ENCODE data around the gene PTPRO. TPM values are rescaled to one million over a fixed set of nuclear protein-coding genes. Genes with fewer than 3 reads are reported as not detected.

PTPRO gene
- total RNA-seq, 1 experiment from 2014 or later: 0.52 TPM

GRCh38 chr12:15323480-15323879 is 1.2 kb downstream of the PTPRO start:
- Histone ChIP-seq H3K14ac (ENCODE audit: insufficient read depth, low read length) (no peak overlapping the region), H2BK5ac (ENCODE audit: insufficient read length, low read length) (no peak overlapping the region), H2BK15ac (ENCODE audit: low read depth, low read length) (no peak overlapping the region), H3K27me3 (ENCODE audit: insufficient read depth, low read length) (no peaks in the 10 kb centered on the region; the same call in 1 of the 2 replicates), H3K79me1 (ENCODE audit: insufficient read depth, low read depth, low read length, poor library complexity, severe bottlenecking) (no peaks in the 10 kb centered on the region), H3T11ph (ENCODE audit: low read length) (no peak overlapping the region), H3K56ac (ENCODE audit: insufficient read length, low read depth, low read length) (no peak overlapping the region), H3K4me1 (ENCODE audit: insufficient read depth, low read length) (no peaks in the 10 kb centered on the region), H3K79me2 (ENCODE audit: insufficient read depth, low read length) (no peaks in the 10 kb centered on the region), H3K9ac (ENCODE audit: extremely low read depth, insufficient read length, low read length) (no peak overlapping the region), H2BK12ac (ENCODE audit: insufficient read length, low read depth, low read length) (no peak overlapping the region), H3K4me2 (ENCODE audit: insufficient read depth, insufficient read length, low read length) (no peak overlapping the region), H3K4ac (ENCODE audit: low read depth, low read length) (no peak overlapping the region), H3K23ac (ENCODE audit: insufficient read length, low read depth, low read length) (no peak overlapping the region), H4K91ac (ENCODE audit: insufficient read length, low read depth, low read length) (no peak overlapping the region), H3K18ac (ENCODE audit: insufficient read length, low read depth, low read length) (no peak overlapping the region), H3K9me3 (ENCODE audit: control insufficient read depth, low read depth, low read length) (no peaks in the 10 kb centered on the region), H4K5ac (ENCODE audit: insufficient read length, low read depth, low read length) (no peak overlapping the region), H4K8ac (replicated peaks; ENCODE audit: insufficient read length, low read depth, low read length) (no peak overlapping the region), H2BK20ac (ENCODE audit: low read depth, low read length, poor library complexity, severe bottlenecking) (no peak overlapping the region), H4K20me1 (ENCODE audit: control insufficient read depth, insufficient read depth, insufficient read length) (no peaks in the 10 kb centered on the region), H2BK120ac (ENCODE audit: low read depth, low read length, poor library complexity, severe bottlenecking) (no peak overlapping the region), H3K23me2 (ENCODE audit: insufficient read length, low read depth, low read length, poor library complexity, severe bottlenecking) (peaks cover 7% of the 10 kb centered on the region), H2AK5ac (ENCODE audit: insufficient read length, low read length) (no peak overlapping the region), H3K27ac (ENCODE audit: insufficient read length, low read depth, low read length) (no peak overlapping the region), H2AFZ (ENCODE audit: low read length) (no peak overlapping the region)
- Mint-ChIP-seq H3K36me3 (ENCODE audit: insufficient read depth in 1 of 3, low read depth in 3 of 3) (no peaks in the 10 kb centered on the region; a peak in 1 of 7 replicates), H3K9me3 (no peaks in the 10 kb centered on the region), H3K4me1 (peaks cover 7 to 11% of the 10 kb centered on the region in 2 experiments; a peak in 3 of 4 replicates), H3K27me3 (ENCODE audit: low read depth) (peaks cover 54% of the 10 kb centered on the region), H3K27ac (no peak overlapping the region), H3K4me3 (peak overlapping the region; percentile 6 to 88)
- no peak for TF ChIP-seq CTCF (conservative IDR thresholded peaks at IDR 0.05)
- no CpG with 5 or more reads among the region's 4 CpGs for WGBS (ENCODE audit: extremely low coverage, insufficient read length, low lambda C conversion rate)
- no peak for DNase-seq

Data from H9 (cell line).